GM12878 (cell line): ENCODE data around the gene SLC24A4. TPM values are rescaled to one million over a fixed set of nuclear protein-coding genes. Genes with fewer than 3 reads are reported as not detected.

Experiments used
- ATF3 ChIP-seq: IDR thresholded peaks from 2 replicates; pipeline ENCODE4 v1.6.1; 2011; ENCODE audit warnings: low read depth, mild to moderate bottlenecking, low read length, moderate library complexity, borderline replicate concordance; ENCODE audit errors: extremely low read depth
- CHD4 ChIP-seq: fragments of 200-600 bp; sonication (generic); IDR thresholded peaks from 2 replicates; pipeline ENCODE4 v1.6.1; 2016; ENCODE audit warnings: mild to moderate bottlenecking
- CREM ChIP-seq: IDR thresholded peaks from 2 replicates; pipeline ENCODE4 v1.6.1; 2014; ENCODE audit warnings: antibody characterized with exemption, low read depth
- FOXK2 ChIP-seq: fragments of 450-650 bp; IDR thresholded peaks from 2 replicates; pipeline ENCODE4 v1.6.1; 2017; ENCODE audit warnings: mild to moderate bottlenecking, moderate library complexity
- FOXM1 ChIP-seq: IDR thresholded peaks from 2 replicates; pipeline ENCODE4 v1.6.1; 2012; ENCODE audit warnings: low read depth, mild to moderate bottlenecking, inconsistent platforms, low read length, moderate library complexity
- IRF4 ChIP-seq: IDR thresholded peaks from 2 replicates; pipeline ENCODE4 v1.6.1; 2011; ENCODE audit warnings: low read depth, low read length
- MEF2B ChIP-seq: fragments of 450-650 bp; IDR thresholded peaks from 2 replicates; pipeline ENCODE4 v1.6.1; 2018; ENCODE audit warnings: mild to moderate bottlenecking, moderate library complexity; ENCODE audit not compliant: partially characterized antibody, poor library complexity, severe bottlenecking
- MLLT1 ChIP-seq: fragments of 450-650 bp; IDR thresholded peaks from 2 replicates; pipeline ENCODE4 v1.6.1; 2016; ENCODE audit warnings: mild to moderate bottlenecking
- NFIC ChIP-seq: IDR thresholded peaks from 2 replicates; pipeline ENCODE4 v1.6.1; 2012; ENCODE audit warnings: low read depth, mild to moderate bottlenecking, inconsistent platforms, low read length, moderate library complexity
- PAX8 ChIP-seq: fragments of 450-650 bp; IDR thresholded peaks from 2 replicates; pipeline ENCODE4 v1.6.1; 2017; ENCODE audit warnings: mild to moderate bottlenecking, moderate library complexity
- POU2F2 ChIP-seq: IDR thresholded peaks from 3 replicates; pipeline ENCODE4 v1.6.1; 2011; ENCODE audit warnings: low read depth, mild to moderate bottlenecking, low read length, borderline replicate concordance
- SIN3A ChIP-seq: IDR thresholded peaks from 2 replicates; pipeline ENCODE4 v1.6.1; 2012; ENCODE audit warnings: low read depth, low read length, improper control_type of control experiment
- TARDBP ChIP-seq: IDR thresholded peaks from 2 replicates; pipeline ENCODE4 v1.6.1; 2016; ENCODE audit warnings: borderline replicate concordance
- ZNF217 ChIP-seq: fragments of 450-650 bp; IDR thresholded peaks from 2 replicates; pipeline ENCODE4 v1.6.1; 2017; ENCODE audit warnings: antibody characterized with exemption, mild to moderate bottlenecking
- ZNF687 ChIP-seq: fragments of 450-650 bp; IDR thresholded peaks from 2 replicates; pipeline ENCODE4 v1.6.1; 2017; ENCODE audit warnings: mild to moderate bottlenecking, moderate library complexity
- polyA plus RNA-seq, 11 experiments: library from polyadenylated mRNA; depleted of rRNA in 4 of 11; unstranded in 6 of 11; stranded (reverse) in 5 of 11; fragments of >200 nt; fragmentation: Nextera tagmentation in 4 of 11; fragmentation: Illumina TruSeq in 1 of 11; extraction: Ambion mirVana in 4 of 11; extraction: Trizol in 1 of 11; gene quantifications; 1 replicate in 1 of 11; 2 replicates in 10 of 11; pipeline versions ENCODE4 v1.2.1 to v1.2.3, GENCODE V29; 2011 to 2016; ENCODE audit warnings: inconsistent platforms in 2 of 11, missing spikeins in 2 of 11, low read depth in 1 of 11
- total RNA-seq, 4 experiments: library from RNA; depleted of rRNA in 3 of 4; stranded (reverse); fragments of >200 nt in 3 of 4; fragmentation: Illumina TruSeq in 1 of 4; extraction: Trizol in 1 of 4; gene quantifications; 2 replicates each; pipeline versions ENCODE4 v1.2.1 to v1.2.3, GENCODE V29; 2013 to 2021
- TF ChIP-seq, protein P1 (sequence below): fragments of 450-650 bp; conservative IDR thresholded peaks from 2 replicates; pipeline ENCODE4 v1.6.1; 2017; ENCODE audit warnings: mild to moderate bottlenecking, moderate library complexity
- TF ChIP-seq, protein P2 (sequence below): IDR thresholded peaks from 2 replicates; pipeline ENCODE4 v1.6.1; 2012; ENCODE audit warnings: low read length, inconsistent platforms
- TF ChIP-seq, protein P3 (sequence below): fragments of 450-650 bp; IDR thresholded peaks from 2 replicates; pipeline ENCODE4 v1.6.1; 2016; ENCODE audit warnings: mild to moderate bottlenecking

Gene SLC24A4
- total and polyA plus RNA-seq, 10 of the 15 experiments (the other 5 are each of a cell fraction or from before 2014, with no cell fraction given), result under 0.01 to 0.46 (median 0.04) TPM; not detected in 5

GRCh38 chr14:92400579-92401444 is 77.8 kb downstream of the SLC24A4 start (continued):
- TF ChIP-seq CHD4 (no peak), ZNF687 (0 out of 2 replicates have a peak, but pooled peaks have one; percentile 24), FOXK2 (peak; percentile 92), PAX8 (no peak), SIN3A (peak; percentile 62; the same call in 1 of the 2 replicates), MEF2B (peak; percentile 17), ZNF217 (0 out of 2 replicates have a peak, but pooled peaks have one; percentile 33), FOXM1 (no peak), IRF4 (peak; percentile 86), POU2F2 (peak; percentile 95; the same call in 2 of the 3 replicates), NFIC (peak; percentile 65; the same call in 1 of the 2 replicates), MLLT1 (0 out of 2 replicates have a peak, but pooled peaks have one; percentile 39), CREM (peak; percentile 58), TARDBP (no peak), ATF3 (no peak)
- TF ChIP-seq, protein P1, sequence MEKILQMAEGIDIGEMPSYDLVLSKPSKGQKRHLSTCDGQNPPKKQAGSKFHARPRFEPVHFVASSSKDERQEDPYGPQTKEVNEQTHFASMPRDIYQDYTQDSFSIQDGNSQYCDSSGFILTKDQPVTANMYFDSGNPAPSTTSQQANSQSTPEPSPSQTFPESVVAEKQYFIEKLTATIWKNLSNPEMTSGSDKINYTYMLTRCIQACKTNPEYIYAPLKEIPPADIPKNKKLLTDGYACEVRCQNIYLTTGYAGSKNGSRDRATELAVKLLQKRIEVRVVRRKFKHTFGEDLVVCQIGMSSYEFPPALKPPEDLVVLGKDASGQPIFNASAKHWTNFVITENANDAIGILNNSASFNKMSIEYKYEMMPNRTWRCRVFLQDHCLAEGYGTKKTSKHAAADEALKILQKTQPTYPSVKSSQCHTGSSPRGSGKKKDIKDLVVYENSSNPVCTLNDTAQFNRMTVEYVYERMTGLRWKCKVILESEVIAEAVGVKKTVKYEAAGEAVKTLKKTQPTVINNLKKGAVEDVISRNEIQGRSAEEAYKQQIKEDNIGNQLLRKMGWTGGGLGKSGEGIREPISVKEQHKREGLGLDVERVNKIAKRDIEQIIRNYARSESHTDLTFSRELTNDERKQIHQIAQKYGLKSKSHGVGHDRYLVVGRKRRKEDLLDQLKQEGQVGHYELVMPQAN, result peak; percentile 75
- TF ChIP-seq, protein P2, sequence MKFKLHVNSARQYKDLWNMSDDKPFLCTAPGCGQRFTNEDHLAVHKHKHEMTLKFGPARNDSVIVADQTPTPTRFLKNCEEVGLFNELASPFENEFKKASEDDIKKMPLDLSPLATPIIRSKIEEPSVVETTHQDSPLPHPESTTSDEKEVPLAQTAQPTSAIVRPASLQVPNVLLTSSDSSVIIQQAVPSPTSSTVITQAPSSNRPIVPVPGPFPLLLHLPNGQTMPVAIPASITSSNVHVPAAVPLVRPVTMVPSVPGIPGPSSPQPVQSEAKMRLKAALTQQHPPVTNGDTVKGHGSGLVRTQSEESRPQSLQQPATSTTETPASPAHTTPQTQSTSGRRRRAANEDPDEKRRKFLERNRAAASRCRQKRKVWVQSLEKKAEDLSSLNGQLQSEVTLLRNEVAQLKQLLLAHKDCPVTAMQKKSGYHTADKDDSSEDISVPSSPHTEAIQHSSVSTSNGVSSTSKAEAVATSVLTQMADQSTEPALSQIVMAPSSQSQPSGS, result peak; percentile 51; the same call in 1 of the 2 replicates
- TF ChIP-seq, protein P3, sequence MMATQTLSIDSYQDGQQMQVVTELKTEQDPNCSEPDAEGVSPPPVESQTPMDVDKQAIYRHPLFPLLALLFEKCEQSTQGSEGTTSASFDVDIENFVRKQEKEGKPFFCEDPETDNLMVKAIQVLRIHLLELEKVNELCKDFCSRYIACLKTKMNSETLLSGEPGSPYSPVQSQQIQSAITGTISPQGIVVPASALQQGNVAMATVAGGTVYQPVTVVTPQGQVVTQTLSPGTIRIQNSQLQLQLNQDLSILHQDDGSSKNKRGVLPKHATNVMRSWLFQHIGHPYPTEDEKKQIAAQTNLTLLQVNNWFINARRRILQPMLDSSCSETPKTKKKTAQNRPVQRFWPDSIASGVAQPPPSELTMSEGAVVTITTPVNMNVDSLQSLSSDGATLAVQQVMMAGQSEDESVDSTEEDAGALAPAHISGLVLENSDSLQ, result peak; percentile 64
